ENCODE results near the gene ZNF688.
"Not testable (repeated sequence)": the region's sequence is repeated elsewhere in the genome, so short reads cannot be mapped to it uniquely, and the experiment has no call there.

- not testable (repeated sequence) for TF ChIP-seq RAD21 (IDR thresholded peaks at IDR 0.05 in 1 of 2, conservative IDR thresholded peaks at IDR 0.05 in 1 of 2; ENCODE audit: low read depth in 2 of 2, low read length in 2 of 2); GTF2F1 (IDR thresholded peaks at IDR 0.05; ENCODE audit: borderline replicate concordance, low read depth, low read length); ZNF274 (IDR thresholded peaks at IDR 0.05; ENCODE audit: borderline replicate concordance, extremely low read depth, low read length); POLR2A (IDR thresholded peaks at IDR 0.05; ENCODE audit: control extremely low read depth in 1 of 2, low read depth in 2 of 2, low read length in 2 of 2); MAX (IDR thresholded peaks at IDR 0.05); HDAC2 (IDR thresholded peaks at IDR 0.05; ENCODE audit: borderline replicate concordance in 1 of 2, low read depth in 2 of 2, low read length in 2 of 2); CTCF (IDR thresholded peaks at IDR 0.05; ENCODE audit: control extremely low read depth in 1 of 3, insufficient read depth in 1 of 3, low read depth in 1 of 3, low read length in 3 of 3); SUZ12 (IDR thresholded peaks at IDR 0.05; ENCODE audit: low read length); SIRT6 (IDR thresholded peaks at IDR 0.05; ENCODE audit: low read length)
Measured at GRCh38 chr16:30539986-30540526, 31.5 kb downstream of the ZNF688 start.

Data from H1 (cell line).